Inflammatory macrophage (primary cell): ENCODE data around the gene UPK2.
"Not testable (repeated sequence)": the region's sequence is repeated elsewhere in the genome, so short reads cannot be mapped to it uniquely, and the experiment has no call there.

Source experiments
- DNase-seq, 2 donors: peaks; one replicate each; pipeline ENCODE4 v3.0.0-alpha.2; 2020 to 2022

Gene UPK2

GRCh38 chr11:118988280-118988679 is 32.2 kb downstream of the UPK2 start:
- DNase-seq = no peak

GRCh38 chr11:118991486-118992038 is 35.5 kb downstream of the UPK2 start:
- DNase-seq = not testable (repeated sequence)

- DNase-seq = peak; percentile 56 to 57
Measured at GRCh38 chr11:118996926-118997626, 41.0 kb downstream of the UPK2 start.

GRCh38 chr11:118997627-118998387 is 41.7 kb downstream of the UPK2 start, which contains the start of gene CENATAC:
Gene CENATAC, plus strand, starts transcription at chr11:118998138. Its CDS starts 60 bp downstream, at chr11:118998198.
- DNase-seq = peak; percentile 96 to 97

GRCh38 chr11:118998388-118998717 is 42.3 kb downstream of the UPK2 start:
- no peak for DNase-seq

GRCh38 chr11:118998822-118999221 is 42.7 kb downstream of the UPK2 start:
- DNase-seq = no peak

- no peak for DNase-seq
Measured at GRCh38 chr11:119000906-119001305, 44.8 kb downstream of the UPK2 start.

GRCh38 chr11:119006656-119007055 is 50.6 kb downstream of the UPK2 start:
- DNase-seq = no peak
